Caco-2 (cell line): ENCODE measurements around the gene APBB1IP. TPM values are rescaled to one million over a fixed set of nuclear protein-coding genes. Genes with fewer than 3 reads are reported as not detected.
"Not testable (repeated sequence)": the region's sequence is repeated elsewhere in the genome, so short reads cannot be mapped to it uniquely, and the experiment has no call there.

Experiments
- BruUV-seq: library from RNA; stranded (reverse); fragments of 400-500 nt; replicated peaks from 2 replicates; lab custom pipeline; 2021; lab: Mats Ljungman, UMichigan
- CTCF ChIA-PET: fragments of 300-600 bp; sonication (Branson Sonifier 250); formaldehyde crosslinking; loops from one replicate; lab custom pipeline; 2022; ENCODE audit warnings: antibody characterized with exemption; lab: Charles Lee
- POLR2A ChIA-PET: fragments of 300-600 bp; sonication (Branson Sonifier 250); formaldehyde crosslinking; loops from one replicate; lab custom pipeline; 2022; ENCODE audit warnings: antibody characterized with exemption; lab: Charles Lee
- DNase-seq, 2 experiments: peaks; one replicate each; pipeline versions ENCODE4 v3.0.0 to v3.0.0-alpha.2; 2020 to 2022
- H3K27me3 ChIP-seq: replicated peaks from 2 replicates; pipeline ENCODE4 v1.6.0; 2011; ENCODE audit warnings: low read length; ENCODE audit not compliant: control insufficient read depth, insufficient read depth
- H3K36me3 ChIP-seq: 2 replicates; pipeline ENCODE4 v1.5.1; 2011; ENCODE audit warnings: low read length; ENCODE audit not compliant: control insufficient read depth, insufficient read depth
- H3K4me1 ChIP-seq: fragments of 250-450 bp; sonication (Bioruptor Pico); 2 replicates; pipeline ENCODE4 v1.5.1; 2020; ENCODE audit warnings: mild to moderate bottlenecking
- H3K4me3 ChIP-seq: 2 replicates; pipeline ENCODE4 v1.5.1; 2011; ENCODE audit warnings: low read depth, mild to moderate bottlenecking, control low read depth, low read length
- H3K9me3 ChIP-seq: fragments of 250-450 bp; sonication (Bioruptor Pico); 2 replicates; pipeline ENCODE4 v1.5.1; 2020; ENCODE audit warnings: mild to moderate bottlenecking, moderate library complexity
- H3K27ac Mint-ChIP-seq: one replicate; pipeline ENCODE4 v1.8.0; 2022; ENCODE audit warnings: mixed read lengths; ENCODE audit not compliant: unreplicated experiment
- H3K27me3 Mint-ChIP-seq: one replicate; pipeline ENCODE4 v1.8.0; 2022; ENCODE audit warnings: mixed read lengths; ENCODE audit not compliant: insufficient read depth, unreplicated experiment
- H3K36me3 Mint-ChIP-seq: one replicate; pipeline ENCODE4 v1.8.0; 2022; ENCODE audit warnings: mild to moderate bottlenecking, mixed read lengths; ENCODE audit not compliant: insufficient read depth, unreplicated experiment
- H3K4me1 Mint-ChIP-seq: one replicate; pipeline ENCODE4 v1.8.0; 2022; ENCODE audit warnings: low read depth, mixed read lengths; ENCODE audit not compliant: unreplicated experiment
- H3K4me3 Mint-ChIP-seq: one replicate; pipeline ENCODE4 v1.8.0; 2022; ENCODE audit warnings: mild to moderate bottlenecking, moderate library complexity, mixed read lengths; ENCODE audit not compliant: unreplicated experiment
- H3K9me3 Mint-ChIP-seq: one replicate; pipeline ENCODE4 v1.8.0; 2022; ENCODE audit warnings: mixed read lengths; ENCODE audit not compliant: unreplicated experiment
- CTCF ChIP-seq, 2 experiments: fragments of 200-600 bp in 1 of 2; IDR thresholded peaks; 1 replicate in 1 of 2; 2 replicates in 1 of 2; pipeline versions ENCODE4 v1.5.1 to v1.8.0; 2011 to 2022; ENCODE audit warnings: antibody characterized with exemption in 1 of 2, control low read depth in 1 of 2, inconsistent platforms in 1 of 2, low read depth in 1 of 2, low read length in 1 of 2, mild to moderate bottlenecking in 1 of 2, moderate library complexity in 1 of 2; ENCODE audit not compliant: insufficient read depth in 1 of 2, severe bottlenecking in 1 of 2, unreplicated experiment in 1 of 2
- intact Hi-C: fragments of 100-400 bp; cut with micrococcal nuclease; formaldehyde crosslinking; loops from one replicate; pipeline ENCODE4 v1.10.0; 2022; ENCODE audit not compliant: unreplicated experiment
- total RNA-seq: library from RNA; stranded (reverse); gene quantifications from 2 replicates; pipeline ENCODE4 v1.2.3, GENCODE V29; 2022

Gene APBB1IP
- total RNA-seq, 1 experiment from 2014 or later = 0.14 TPM

GRCh38 chr10:26593896-26594295, 155.8 kb downstream of the APBB1IP start:
- no peak for DNase-seq
- Histone ChIP-seq H3K4me1 (no peaks in the 10 kb centered on the region), H3K9me3 (no peaks in the 10 kb centered on the region), H3K4me3 (no peak overlapping the region), H3K27me3 (no peaks in the 10 kb centered on the region; the same call in 1 of the 2 replicates), H3K36me3 (no peaks in the 10 kb centered on the region)
- H3K27ac Mint-ChIP-seq = no peak overlapping the region
- no peak for TF ChIP-seq CTCF (IDR thresholded peaks at IDR 0.05; ENCODE audit: insufficient read depth in 1 of 2, low read depth in 1 of 2, low read length in 1 of 2, severe bottlenecking in 1 of 2, unreplicated experiment in 1 of 2)
- CTCF ChIA-PET = interaction anchor here (0.6 kb wide), 1 partner anchor 257 kb away, joined by 3 read pairs; no protein-coding TSS in a partner anchor
- no TSS peak for BruUV-seq
- H3K4me1 Mint-ChIP-seq = no peaks in the 10 kb centered on the region
- POLR2A ChIA-PET = no interaction called here
- no peaks in the 10 kb centered on the region for H3K36me3 Mint-ChIP-seq
- peaks cover 26% of the 10 kb centered on the region for H3K27me3 Mint-ChIP-seq
- intact Hi-C loops = loop anchor here (5.0 kb wide), 1 partner anchor 38 kb away; no protein-coding TSS in a partner anchor
- H3K4me3 Mint-ChIP-seq = no peak overlapping the region
- no peaks in the 10 kb centered on the region for H3K9me3 Mint-ChIP-seq

- H3K4me3 ChIP-seq, H3K9me3 ChIP-seq, H3K36me3 ChIP-seq, H3K27ac Mint-ChIP-seq, H3K4me1 ChIP-seq, H3K4me1 Mint-ChIP-seq, H3K9me3 Mint-ChIP-seq, DNase-seq, BruUV-seq, POLR2A ChIA-PET, H3K27me3 ChIP-seq, CTCF ChIA-PET, H3K4me3 Mint-ChIP-seq, H3K36me3 Mint-ChIP-seq, intact Hi-C loops: not testable (repeated sequence)
- peaks cover 12% of the 10 kb centered on the region for H3K27me3 Mint-ChIP-seq
Observed at GRCh38 chr10:26603283-26603682, 165.1 kb downstream of the APBB1IP start.

- H3K4me1 ChIP-seq, BruUV-seq, CTCF ChIA-PET, H3K9me3 ChIP-seq, H3K27ac Mint-ChIP-seq, H3K4me3 Mint-ChIP-seq, DNase-seq, H3K27me3 Mint-ChIP-seq, H3K27me3 ChIP-seq, H3K4me1 Mint-ChIP-seq, POLR2A ChIA-PET, H3K36me3 Mint-ChIP-seq, H3K9me3 Mint-ChIP-seq, H3K4me3 ChIP-seq, H3K36me3 ChIP-seq: not testable (repeated sequence)
- intact Hi-C loops = loop anchor here (5.0 kb wide), 1 partner anchor 278 kb away; no protein-coding TSS in a partner anchor
Observed at GRCh38 chr10:26604320-26605093, 166.4 kb downstream of the APBB1IP start.

GRCh38 chr10:26606389-26606877, 168.3 kb downstream of the APBB1IP start:
- H3K27me3 ChIP-seq, POLR2A ChIA-PET, H3K36me3 ChIP-seq, H3K4me1 ChIP-seq, H3K9me3 ChIP-seq, BruUV-seq, H3K27me3 Mint-ChIP-seq, H3K9me3 Mint-ChIP-seq, H3K4me1 Mint-ChIP-seq, H3K27ac Mint-ChIP-seq, H3K4me3 ChIP-seq, H3K4me3 Mint-ChIP-seq, H3K36me3 Mint-ChIP-seq: not testable (repeated sequence)
- TF ChIP-seq CTCF (IDR thresholded peaks at IDR 0.05; ENCODE audit: insufficient read depth in 1 of 2, low read depth in 1 of 2, low read length in 1 of 2, severe bottlenecking in 1 of 2, unreplicated experiment in 1 of 2) = peak; percentile 33 to 45
- peak in 1 of 2 experiments; percentile 37 for DNase-seq
- CTCF ChIA-PET = interaction anchor here (1.1 kb wide), 1 partner anchor 41 kb away, joined by 6 read pairs; no protein-coding TSS in a partner anchor
- intact Hi-C loops = loop anchor here (5.0 kb wide), 1 partner anchor 276 kb away; no protein-coding TSS in a partner anchor
